Neural cell (in vitro differentiated cells): Measurements from ENCODE around the gene DCN.

Experiments
- POLR2AphosphoS5 ChIP-seq: IDR thresholded peaks from 2 replicates; pipeline ENCODE4 v1.6.1; 2012
- TF ChIP-seq, protein P1 (sequence below): fragments of 450-650 bp; IDR thresholded peaks from 2 replicates; pipeline ENCODE4 v1.5.1; 2014; ENCODE audit warnings: antibody characterized with exemption, mild to moderate bottlenecking, moderate library complexity; ENCODE audit not compliant: poor library complexity, severe bottlenecking

DNA sequence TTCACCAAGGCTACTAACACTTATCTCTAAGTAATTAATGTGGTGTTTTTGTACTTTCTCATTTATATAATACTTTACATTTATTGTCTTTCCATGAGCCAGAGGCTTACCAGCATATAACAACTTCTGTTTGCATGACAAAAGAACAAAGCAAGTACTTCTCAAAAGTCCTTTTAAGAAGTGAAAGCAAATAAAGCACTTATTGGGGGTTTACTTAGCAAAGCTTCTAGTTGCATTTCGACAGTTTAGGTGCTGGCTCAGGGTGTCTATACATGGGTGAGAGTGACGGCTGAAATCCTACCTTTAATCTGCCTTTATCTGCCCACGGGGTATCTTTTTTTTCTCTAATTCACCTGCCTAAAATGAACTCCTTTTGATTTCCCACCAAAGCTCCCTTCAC is 21.0 kb upstream of the DCN start:
- TF ChIP-seq, protein P1, sequence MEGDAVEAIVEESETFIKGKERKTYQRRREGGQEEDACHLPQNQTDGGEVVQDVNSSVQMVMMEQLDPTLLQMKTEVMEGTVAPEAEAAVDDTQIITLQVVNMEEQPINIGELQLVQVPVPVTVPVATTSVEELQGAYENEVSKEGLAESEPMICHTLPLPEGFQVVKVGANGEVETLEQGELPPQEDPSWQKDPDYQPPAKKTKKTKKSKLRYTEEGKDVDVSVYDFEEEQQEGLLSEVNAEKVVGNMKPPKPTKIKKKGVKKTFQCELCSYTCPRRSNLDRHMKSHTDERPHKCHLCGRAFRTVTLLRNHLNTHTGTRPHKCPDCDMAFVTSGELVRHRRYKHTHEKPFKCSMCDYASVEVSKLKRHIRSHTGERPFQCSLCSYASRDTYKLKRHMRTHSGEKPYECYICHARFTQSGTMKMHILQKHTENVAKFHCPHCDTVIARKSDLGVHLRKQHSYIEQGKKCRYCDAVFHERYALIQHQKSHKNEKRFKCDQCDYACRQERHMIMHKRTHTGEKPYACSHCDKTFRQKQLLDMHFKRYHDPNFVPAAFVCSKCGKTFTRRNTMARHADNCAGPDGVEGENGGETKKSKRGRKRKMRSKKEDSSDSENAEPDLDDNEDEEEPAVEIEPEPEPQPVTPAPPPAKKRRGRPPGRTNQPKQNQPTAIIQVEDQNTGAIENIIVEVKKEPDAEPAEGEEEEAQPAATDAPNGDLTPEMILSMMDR = no peak
- TF ChIP-seq POLR2AphosphoS5 = no peak
